Calu3 (cell line): ENCODE results near the gene SUCLA2. TPM values are rescaled to one million over a fixed set of nuclear protein-coding genes. Genes with fewer than 3 reads are reported as not detected.

Source experiments
- BruUV-seq: library from RNA; stranded (reverse); fragments of 400-500 nt; replicated peaks from 2 replicates; lab custom pipeline; 2021; lab: Mats Ljungman, UMichigan
- CTCF ChIA-PET: fragments of 300-600 bp; sonication (Branson Sonifier 250); formaldehyde crosslinking; loops from one replicate; lab custom pipeline; 2022; ENCODE audit warnings: antibody characterized with exemption; lab: Charles Lee
- DNase-seq: peaks from one replicate; pipeline ENCODE4 v3.0.0; 2022
- H3K27ac Mint-ChIP-seq: one replicate; pipeline ENCODE4 v1.8.0; 2022; ENCODE audit warnings: mixed read lengths; ENCODE audit not compliant: unreplicated experiment
- H3K27me3 Mint-ChIP-seq: one replicate; pipeline ENCODE4 v1.8.0; 2022; ENCODE audit warnings: mixed read lengths; ENCODE audit not compliant: unreplicated experiment
- H3K36me3 Mint-ChIP-seq: one replicate; pipeline ENCODE4 v1.8.0; 2022; ENCODE audit warnings: mild to moderate bottlenecking, moderate library complexity, mixed read lengths; ENCODE audit not compliant: insufficient read depth, unreplicated experiment
- H3K4me1 Mint-ChIP-seq: one replicate; pipeline ENCODE4 v1.8.0; 2022; ENCODE audit warnings: mild to moderate bottlenecking, low read depth, mixed read lengths; ENCODE audit not compliant: unreplicated experiment
- H3K4me3 Mint-ChIP-seq: one replicate; pipeline ENCODE4 v1.8.0; 2022; ENCODE audit warnings: mild to moderate bottlenecking, low read depth, moderate library complexity, mixed read lengths; ENCODE audit not compliant: unreplicated experiment
- H3K9me3 Mint-ChIP-seq: one replicate; pipeline ENCODE4 v1.8.0; 2022; ENCODE audit warnings: low read depth, mixed read lengths; ENCODE audit not compliant: unreplicated experiment
- intact Hi-C: fragments of 100-400 bp; cut with micrococcal nuclease; formaldehyde crosslinking; loops from one replicate; pipeline ENCODE4 v1.10.0; 2022; ENCODE audit not compliant: unreplicated experiment
- total RNA-seq: library from RNA; stranded (reverse); gene quantifications from 2 replicates; pipeline ENCODE4 v1.2.3, GENCODE V29; 2022
- TF ChIP-seq, protein P1 (sequence below): fragments of 200-600 bp; IDR thresholded peaks from one replicate; pipeline ENCODE4 v1.8.0; 2022; ENCODE audit warnings: antibody characterized with exemption; ENCODE audit not compliant: unreplicated experiment

SUCLA2 gene
- total RNA-seq, 1 experiment from 2014 or later, result 36.7 TPM

DNA sequence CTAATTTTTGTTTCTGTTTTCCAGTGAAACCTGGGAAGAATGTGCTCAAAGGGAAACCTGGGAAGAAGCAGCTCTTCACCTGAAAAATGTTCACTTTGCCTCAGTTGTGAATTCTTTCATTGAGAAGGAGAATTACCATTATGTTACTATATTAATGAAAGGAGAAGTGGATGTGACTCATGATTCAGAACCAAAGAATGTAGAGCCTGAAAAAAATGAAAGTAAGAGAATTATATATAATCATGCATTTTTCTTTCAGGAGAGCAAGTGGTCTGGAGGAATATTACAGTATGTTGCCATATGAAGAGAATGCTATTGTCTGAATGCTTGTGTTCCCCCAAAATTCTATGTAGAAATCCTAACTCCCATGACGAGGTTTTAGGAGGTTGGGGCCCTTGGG is 39.8 kb upstream of the SUCLA2 start:
- peaks cover 22% of the 10 kb centered on the region for H3K36me3 Mint-ChIP-seq
- intact Hi-C loops, result no loop called here
- peaks cover 11% of the 10 kb centered on the region for H3K4me1 Mint-ChIP-seq
- no peaks in the 10 kb centered on the region for H3K27me3 Mint-ChIP-seq
- no peak overlapping the region for H3K4me3 Mint-ChIP-seq
- BruUV-seq, result no TSS peak
- H3K9me3 Mint-ChIP-seq, result no peaks in the 10 kb centered on the region
- TF ChIP-seq, protein P1, sequence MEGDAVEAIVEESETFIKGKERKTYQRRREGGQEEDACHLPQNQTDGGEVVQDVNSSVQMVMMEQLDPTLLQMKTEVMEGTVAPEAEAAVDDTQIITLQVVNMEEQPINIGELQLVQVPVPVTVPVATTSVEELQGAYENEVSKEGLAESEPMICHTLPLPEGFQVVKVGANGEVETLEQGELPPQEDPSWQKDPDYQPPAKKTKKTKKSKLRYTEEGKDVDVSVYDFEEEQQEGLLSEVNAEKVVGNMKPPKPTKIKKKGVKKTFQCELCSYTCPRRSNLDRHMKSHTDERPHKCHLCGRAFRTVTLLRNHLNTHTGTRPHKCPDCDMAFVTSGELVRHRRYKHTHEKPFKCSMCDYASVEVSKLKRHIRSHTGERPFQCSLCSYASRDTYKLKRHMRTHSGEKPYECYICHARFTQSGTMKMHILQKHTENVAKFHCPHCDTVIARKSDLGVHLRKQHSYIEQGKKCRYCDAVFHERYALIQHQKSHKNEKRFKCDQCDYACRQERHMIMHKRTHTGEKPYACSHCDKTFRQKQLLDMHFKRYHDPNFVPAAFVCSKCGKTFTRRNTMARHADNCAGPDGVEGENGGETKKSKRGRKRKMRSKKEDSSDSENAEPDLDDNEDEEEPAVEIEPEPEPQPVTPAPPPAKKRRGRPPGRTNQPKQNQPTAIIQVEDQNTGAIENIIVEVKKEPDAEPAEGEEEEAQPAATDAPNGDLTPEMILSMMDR, result no peak
- CTCF ChIA-PET, result no interaction called here
- DNase-seq, result no peak
- H3K27ac Mint-ChIP-seq, result no peak overlapping the region

DNA sequence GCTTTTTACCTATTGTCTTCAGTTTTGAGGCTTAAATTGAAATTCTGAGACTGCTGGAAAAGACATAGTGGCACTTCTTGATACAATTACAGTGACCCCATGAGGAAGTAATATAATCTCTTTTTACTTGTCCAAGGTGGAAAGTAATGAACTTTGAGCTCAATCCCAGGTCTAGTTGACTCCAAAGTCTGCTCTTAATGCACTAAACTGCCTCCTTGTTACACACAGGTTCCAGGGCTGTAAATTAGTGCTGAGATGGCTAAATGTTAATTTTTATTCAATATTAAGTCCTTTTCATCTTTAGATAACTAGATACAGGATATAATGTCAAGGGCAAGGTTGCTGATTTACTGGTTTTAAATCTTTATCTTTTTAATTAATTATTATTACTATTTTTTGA is 39.0 kb upstream of the SUCLA2 start:
- no peak overlapping the region for H3K4me3 Mint-ChIP-seq
- H3K9me3 Mint-ChIP-seq, result no peaks in the 10 kb centered on the region
- intact Hi-C loops, result no loop called here
- TF ChIP-seq, protein P1, result no peak
- BruUV-seq, result no TSS peak
- H3K36me3 Mint-ChIP-seq, result peaks cover 22% of the 10 kb centered on the region
- H3K27ac Mint-ChIP-seq, result no peak overlapping the region
- H3K27me3 Mint-ChIP-seq, result no peaks in the 10 kb centered on the region
- CTCF ChIA-PET, result no interaction called here
- DNase-seq, result no peak
- H3K4me1 Mint-ChIP-seq, result peaks cover 13% of the 10 kb centered on the region

DNA sequence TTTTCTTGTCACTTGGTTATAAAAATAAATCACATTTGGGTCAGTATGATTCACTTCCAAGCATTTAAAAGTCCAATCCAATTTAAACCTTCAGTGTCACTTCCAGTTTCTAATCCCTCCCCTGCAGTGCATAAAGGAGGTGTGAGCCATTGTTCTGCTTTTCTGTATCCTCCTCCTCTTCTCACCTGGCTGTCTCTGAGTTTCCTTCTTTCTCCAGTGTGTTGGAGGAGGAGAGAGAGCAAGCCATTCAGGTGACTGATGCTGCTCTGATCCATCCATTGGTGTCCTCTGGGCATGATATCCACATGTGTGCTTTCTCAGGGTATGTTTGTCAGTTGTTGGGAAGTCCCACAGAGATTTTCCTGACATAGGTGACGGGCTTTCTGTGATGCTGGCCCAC is 37.7 kb upstream of the SUCLA2 start:
- TF ChIP-seq, protein P1, result no peak
- TSS peak; percentile 47 for BruUV-seq
- no peaks in the 10 kb centered on the region for H3K9me3 Mint-ChIP-seq
- intact Hi-C loops, result loop anchor here (5.0 kb wide), 1 partner anchor 549 kb away; no protein-coding TSS in a partner anchor
- peaks cover 22% of the 10 kb centered on the region for H3K36me3 Mint-ChIP-seq
- peaks cover 22% of the 10 kb centered on the region for H3K4me1 Mint-ChIP-seq
- no peak for DNase-seq
- peak overlapping the region; percentile 93 for H3K4me3 Mint-ChIP-seq
- no peaks in the 10 kb centered on the region for H3K27me3 Mint-ChIP-seq
- H3K27ac Mint-ChIP-seq, result peak overlapping the region; percentile 95
- CTCF ChIA-PET, result interaction anchor here (1.0 to 1.8 kb wide), 2 partner anchors 56 to 547 kb away, joined by 4 to 7 read pairs; partner anchors contain the start of gene MED4

DNA sequence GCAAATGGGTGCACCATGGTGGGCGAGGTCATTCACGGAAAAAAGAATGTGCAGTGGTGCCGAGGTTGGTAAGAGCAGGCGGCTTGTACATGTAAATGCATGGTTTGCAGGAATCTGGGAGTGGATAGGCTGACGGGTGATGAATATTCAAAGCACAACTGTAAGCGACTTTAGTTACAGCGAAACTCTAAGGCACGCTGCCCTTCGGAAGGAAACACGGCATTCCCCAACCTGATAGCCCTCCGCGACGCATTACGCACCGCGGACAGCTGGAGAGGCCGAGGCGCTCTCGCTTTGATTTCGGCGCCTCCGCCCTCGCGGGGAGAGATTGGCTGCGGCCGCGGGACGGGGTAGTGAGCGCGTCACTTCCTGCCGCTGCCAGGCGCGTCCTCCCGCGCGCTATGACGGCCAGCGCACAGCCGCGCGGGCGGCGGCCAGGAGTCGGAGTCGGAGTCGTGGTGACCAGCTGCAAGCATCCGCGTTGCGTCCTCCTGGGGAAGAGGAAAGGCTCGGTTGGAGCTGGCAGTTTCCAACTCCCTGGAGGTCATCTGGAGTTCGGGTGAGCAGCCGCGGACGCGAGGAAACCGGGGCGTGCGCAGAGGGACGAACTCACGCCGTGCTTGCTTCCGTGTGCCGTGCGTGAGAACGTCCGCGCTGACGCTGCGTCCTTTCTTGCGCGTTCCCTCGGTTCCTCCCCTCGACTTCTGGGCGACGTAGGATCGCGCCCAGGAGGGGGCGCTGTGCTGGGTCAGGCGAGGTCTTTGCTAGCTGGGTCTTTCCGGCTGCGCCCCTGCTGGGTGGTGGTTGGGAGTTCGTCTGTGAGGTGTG is 36.5 kb upstream of the SUCLA2 start, which contains the start of gene NUDT15:
TSS of gene NUDT15 (plus strand) at position 381 of the 828 bp plus-strand sequence. CDS start at position 402, 21 bp downstream.
- intact Hi-C loops, result loop anchor here (2.0 to 5.0 kb wide), 2 partner anchors 29 to 550 kb away; no protein-coding TSS in a partner anchor
- peak within 1 kb of the TSS; percentile 93 for H3K4me3 Mint-ChIP-seq
- DNase-seq, result peak; percentile 92
- TF ChIP-seq, protein P1, result peak; percentile 88
- CTCF ChIA-PET, result interaction anchor here (0.5 to 1.8 kb wide), 5 partner anchors 36 to 872 kb away, joined by 3 to 7 read pairs (median 4); partner anchors contain the start of genes MED4 and SUCLA2
- H3K9me3 Mint-ChIP-seq, result no peaks in the 10 kb centered on the region
- peaks cover 22% of the 10 kb centered on the region for H3K4me1 Mint-ChIP-seq
- H3K27ac Mint-ChIP-seq, result peak within 1 kb of the TSS; percentile 95
- H3K36me3 Mint-ChIP-seq, result peaks cover 22% of the 10 kb centered on the region
- H3K27me3 Mint-ChIP-seq, result no peaks in the 10 kb centered on the region
- no TSS peak for BruUV-seq
